Fibroblast of lung (primary cell): ENCODE data around the gene POLR1B.

ENCODE experiments used
- EZH2 ChIP-seq: IDR thresholded peaks from 2 replicates; pipeline ENCODE4 v1.5.1; 2012; ENCODE audit warnings: low read length, control low read depth, mild to moderate bottlenecking; ENCODE audit errors: missing control alignments
- TF ChIP-seq, protein P1 (sequence below), 2 donors: IDR thresholded peaks in 1 of 2; conservative IDR thresholded peaks in 1 of 2; 1 replicate in 1 of 2; 2 replicates in 1 of 2; pipeline ENCODE4 v1.5.1; 2011 to 2012; ENCODE audit warnings: low read length in 2 of 2, control low read depth in 1 of 2, inconsistent platforms in 1 of 2, low read depth in 1 of 2, mild to moderate bottlenecking in 1 of 2

DNA sequence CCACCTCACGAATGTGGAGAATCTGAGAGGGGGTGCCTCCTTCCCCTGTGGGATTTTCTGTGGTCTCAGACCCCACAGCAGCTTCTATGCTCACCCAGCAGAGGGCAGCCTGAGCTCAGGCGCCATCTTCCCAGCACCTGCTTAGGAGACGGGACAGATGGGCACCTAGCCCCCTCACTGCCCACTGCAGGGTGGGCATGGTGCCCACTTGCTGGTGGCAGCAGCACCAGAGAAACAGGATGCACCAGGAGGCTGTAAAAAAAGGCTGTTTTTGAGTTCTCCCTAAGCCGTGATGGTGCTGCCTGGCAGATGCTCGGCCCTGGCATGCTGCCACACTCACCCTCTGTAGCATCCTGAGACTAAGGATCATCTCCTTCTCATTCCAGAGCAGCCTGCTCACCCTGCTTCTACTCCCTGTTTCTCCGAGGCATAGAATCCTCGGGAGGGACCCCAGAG lies 84.4 kb downstream of the POLR1B start:
- no peak for TF ChIP-seq EZH2
- TF ChIP-seq, protein P1, sequence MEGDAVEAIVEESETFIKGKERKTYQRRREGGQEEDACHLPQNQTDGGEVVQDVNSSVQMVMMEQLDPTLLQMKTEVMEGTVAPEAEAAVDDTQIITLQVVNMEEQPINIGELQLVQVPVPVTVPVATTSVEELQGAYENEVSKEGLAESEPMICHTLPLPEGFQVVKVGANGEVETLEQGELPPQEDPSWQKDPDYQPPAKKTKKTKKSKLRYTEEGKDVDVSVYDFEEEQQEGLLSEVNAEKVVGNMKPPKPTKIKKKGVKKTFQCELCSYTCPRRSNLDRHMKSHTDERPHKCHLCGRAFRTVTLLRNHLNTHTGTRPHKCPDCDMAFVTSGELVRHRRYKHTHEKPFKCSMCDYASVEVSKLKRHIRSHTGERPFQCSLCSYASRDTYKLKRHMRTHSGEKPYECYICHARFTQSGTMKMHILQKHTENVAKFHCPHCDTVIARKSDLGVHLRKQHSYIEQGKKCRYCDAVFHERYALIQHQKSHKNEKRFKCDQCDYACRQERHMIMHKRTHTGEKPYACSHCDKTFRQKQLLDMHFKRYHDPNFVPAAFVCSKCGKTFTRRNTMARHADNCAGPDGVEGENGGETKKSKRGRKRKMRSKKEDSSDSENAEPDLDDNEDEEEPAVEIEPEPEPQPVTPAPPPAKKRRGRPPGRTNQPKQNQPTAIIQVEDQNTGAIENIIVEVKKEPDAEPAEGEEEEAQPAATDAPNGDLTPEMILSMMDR (conservative IDR thresholded peaks at IDR 0.05 in 1 of 2, IDR thresholded peaks at IDR 0.05 in 1 of 2; ENCODE audit: low read depth in 1 of 2, low read length in 2 of 2) = peak; percentile 89
